ENCODE results near the gene GALNT2.

GALNT2 gene

DNA sequence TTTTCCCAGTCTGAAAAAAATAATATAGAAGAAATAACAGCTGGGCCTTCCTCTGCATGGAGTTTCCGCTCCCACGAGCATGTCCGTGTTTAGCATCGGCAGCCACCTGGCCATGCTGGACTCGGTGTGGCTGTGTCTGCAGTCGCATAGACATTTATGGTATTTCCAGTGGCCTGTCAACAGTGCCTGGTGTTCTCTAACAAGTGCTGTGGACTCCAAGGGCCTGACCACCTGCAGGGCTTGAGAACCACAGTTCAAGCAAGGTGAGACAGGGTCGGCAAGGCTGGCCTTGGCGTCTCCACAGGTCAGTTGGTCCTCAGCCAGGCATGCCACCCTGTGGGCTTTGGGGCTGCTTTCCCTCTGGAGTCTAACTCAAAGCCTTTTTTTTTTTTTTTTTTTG lies 234.3 kb downstream of the GALNT2 start:
- no peaks in the 10 kb centered on the region for H3K9me3 ChIP-seq (ENCODE audit: insufficient read depth, low read depth, low read length)
- H3K9ac ChIP-seq (ENCODE audit: low read depth, low read length) = no peak overlapping the region
- H3K36me3 ChIP-seq (ENCODE audit: insufficient read depth, low read depth, low read length) = no peaks in the 10 kb centered on the region
- H3K4me3 ChIP-seq (ENCODE audit: low read length) = no peak overlapping the region
- H3K27me3 ChIP-seq (ENCODE audit: insufficient read depth, low read length) = no peaks in the 10 kb centered on the region
- H3K27ac ChIP-seq (ENCODE audit: low read length) = no peak overlapping the region
- H3K4me1 ChIP-seq (ENCODE audit: insufficient read depth, low read length) = no peaks in the 10 kb centered on the region

DNA sequence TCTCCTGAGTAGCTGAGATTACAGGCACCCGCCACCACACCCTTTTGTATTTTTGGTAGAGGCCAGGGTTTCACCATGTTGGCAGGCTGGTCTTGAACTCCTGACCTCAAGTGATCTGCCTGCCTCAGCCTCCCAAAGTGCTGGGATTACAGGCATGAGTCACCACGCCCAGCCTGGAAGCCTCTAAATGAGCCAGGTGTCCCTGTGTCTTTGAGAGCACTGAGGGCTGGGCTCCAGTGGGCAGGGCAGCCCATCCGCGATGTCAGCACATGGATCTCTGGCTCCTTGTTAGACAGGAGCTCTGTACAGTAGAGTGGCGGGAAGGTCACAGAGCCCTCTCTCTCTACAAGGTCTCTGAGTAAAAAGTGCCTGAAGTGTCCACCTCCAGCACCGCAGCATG lies 234.8 kb downstream of the GALNT2 start:
- Histone ChIP-seq H3K36me3 (ENCODE audit: insufficient read depth, low read depth, low read length) (no peaks in the 10 kb centered on the region), H3K4me3 (ENCODE audit: low read length) (no peak overlapping the region), H3K4me1 (ENCODE audit: insufficient read depth, low read length) (no peaks in the 10 kb centered on the region), H3K9me3 (ENCODE audit: insufficient read depth, low read depth, low read length) (no peaks in the 10 kb centered on the region), H3K9ac (ENCODE audit: low read depth, low read length) (no peak overlapping the region), H3K27me3 (ENCODE audit: insufficient read depth, low read length) (no peaks in the 10 kb centered on the region), H3K27ac (ENCODE audit: low read length) (no peak overlapping the region)

DNA sequence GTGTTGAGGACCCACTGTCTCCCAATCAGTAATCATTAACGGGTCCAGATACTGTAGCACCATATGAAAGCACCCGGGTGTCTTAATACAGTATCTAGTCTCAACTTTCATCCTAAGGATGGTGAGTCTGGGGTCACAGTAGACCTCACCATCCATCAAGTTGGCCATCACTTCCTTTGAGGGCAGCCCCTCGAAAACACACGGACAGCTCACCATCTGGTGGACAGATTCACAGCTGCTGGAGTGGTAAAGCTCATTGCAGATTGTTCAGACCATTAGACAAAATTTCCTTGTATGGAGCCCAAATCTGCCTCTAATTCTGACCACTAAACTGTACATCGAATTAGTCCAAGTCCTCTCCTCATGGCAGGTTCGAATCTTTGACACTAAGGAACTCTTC lies 236.0 kb downstream of the GALNT2 start:
- H3K4me1 ChIP-seq (ENCODE audit: insufficient read depth, low read length) = no peaks in the 10 kb centered on the region
- H3K27me3 ChIP-seq (ENCODE audit: insufficient read depth, low read length) = no peaks in the 10 kb centered on the region
- no peaks in the 10 kb centered on the region for H3K36me3 ChIP-seq (ENCODE audit: insufficient read depth, low read depth, low read length)
- no peaks in the 10 kb centered on the region for H3K9me3 ChIP-seq (ENCODE audit: insufficient read depth, low read depth, low read length)
- no peak overlapping the region for H3K9ac ChIP-seq (ENCODE audit: low read depth, low read length)
- no peak overlapping the region for H3K27ac ChIP-seq (ENCODE audit: low read length)
- no peak overlapping the region for H3K4me3 ChIP-seq (ENCODE audit: low read length)

DNA sequence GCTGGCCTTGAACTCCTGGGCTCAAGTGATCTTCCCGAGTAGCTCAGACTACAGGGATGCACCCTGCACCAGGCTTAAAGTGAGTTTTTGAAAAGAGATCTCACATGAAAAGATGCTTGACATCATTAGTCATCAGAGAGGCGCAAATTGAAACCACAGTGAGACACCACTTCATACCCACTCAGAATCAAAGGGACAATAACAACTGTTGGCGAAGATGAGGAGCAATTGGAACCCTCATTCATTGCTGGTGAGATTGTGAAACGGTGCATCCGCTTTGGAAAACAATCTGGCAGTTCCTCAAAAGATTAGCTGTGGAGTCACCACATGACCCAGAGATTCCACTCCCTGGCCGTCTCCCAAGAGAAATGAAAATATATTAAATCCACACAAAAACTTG lies 236.8 kb downstream of the GALNT2 start:
- H3K4me1 ChIP-seq (ENCODE audit: insufficient read depth, low read length) = no peaks in the 10 kb centered on the region
- H3K27ac ChIP-seq (ENCODE audit: low read length) = no peak overlapping the region
- no peaks in the 10 kb centered on the region for H3K9me3 ChIP-seq (ENCODE audit: insufficient read depth, low read depth, low read length)
- no peaks in the 10 kb centered on the region for H3K36me3 ChIP-seq (ENCODE audit: insufficient read depth, low read depth, low read length)
- no peaks in the 10 kb centered on the region for H3K27me3 ChIP-seq (ENCODE audit: insufficient read depth, low read length)
- no peak overlapping the region for H3K4me3 ChIP-seq (ENCODE audit: low read length)
- no peak overlapping the region for H3K9ac ChIP-seq (ENCODE audit: low read depth, low read length)

DNA sequence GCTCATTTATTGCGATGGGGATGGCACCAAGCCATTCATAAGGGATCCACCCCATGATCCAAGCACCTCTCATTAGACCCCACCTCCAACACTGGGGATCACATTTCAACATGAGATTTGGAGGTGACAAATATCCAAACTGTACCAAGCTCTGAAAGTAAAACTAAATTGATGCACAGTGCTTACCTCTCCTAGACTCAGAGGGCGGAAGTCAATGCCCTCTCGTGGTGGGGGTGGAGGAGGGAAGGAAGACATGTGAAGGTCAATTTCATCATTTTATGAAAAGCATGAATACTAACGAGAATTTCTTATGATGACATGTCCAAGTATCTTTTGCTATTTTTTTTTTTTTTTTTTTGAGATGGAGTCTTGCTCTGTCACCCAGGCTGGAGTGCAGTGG lies 239.1 kb downstream of the GALNT2 start:
- H3K36me3 ChIP-seq (ENCODE audit: insufficient read depth, low read depth, low read length) = no peaks in the 10 kb centered on the region
- no peaks in the 10 kb centered on the region for H3K27me3 ChIP-seq (ENCODE audit: insufficient read depth, low read length)
- no peak overlapping the region for H3K4me3 ChIP-seq (ENCODE audit: low read length)
- H3K9ac ChIP-seq (ENCODE audit: low read depth, low read length) = no peak overlapping the region
- H3K4me1 ChIP-seq (ENCODE audit: insufficient read depth, low read length) = no peaks in the 10 kb centered on the region
- H3K9me3 ChIP-seq (ENCODE audit: insufficient read depth, low read depth, low read length) = no peaks in the 10 kb centered on the region
- H3K27ac ChIP-seq (ENCODE audit: low read length) = no peak overlapping the region

DNA sequence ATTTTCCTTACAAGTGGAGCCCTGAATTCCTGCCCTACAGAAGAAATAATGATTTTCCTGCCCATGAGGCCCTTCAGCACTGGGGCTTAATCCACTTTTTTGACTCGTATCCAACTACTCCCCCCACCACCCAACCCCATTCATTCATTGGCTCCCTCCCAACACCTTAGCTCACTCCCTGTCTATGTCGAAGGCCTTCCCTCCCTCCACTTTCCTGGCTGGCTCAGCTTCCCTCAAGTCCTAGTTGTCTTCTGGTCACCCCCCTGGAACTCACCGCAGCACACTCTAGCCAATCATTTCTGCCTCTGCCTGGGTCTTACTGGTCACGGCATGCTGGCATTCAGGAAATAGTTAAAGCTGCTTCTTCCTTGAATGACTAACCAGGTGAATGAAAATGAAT lies 240.2 kb downstream of the GALNT2 start:
- Histone ChIP-seq H3K27me3 (ENCODE audit: insufficient read depth, low read length) (no peaks in the 10 kb centered on the region), H3K36me3 (ENCODE audit: insufficient read depth, low read depth, low read length) (no peaks in the 10 kb centered on the region), H3K27ac (ENCODE audit: low read length) (no peak overlapping the region), H3K9me3 (ENCODE audit: insufficient read depth, low read depth, low read length) (no peaks in the 10 kb centered on the region), H3K4me3 (ENCODE audit: low read length) (no peak overlapping the region), H3K9ac (ENCODE audit: low read depth, low read length) (no peak overlapping the region), H3K4me1 (ENCODE audit: insufficient read depth, low read length) (no peaks in the 10 kb centered on the region)

DNA sequence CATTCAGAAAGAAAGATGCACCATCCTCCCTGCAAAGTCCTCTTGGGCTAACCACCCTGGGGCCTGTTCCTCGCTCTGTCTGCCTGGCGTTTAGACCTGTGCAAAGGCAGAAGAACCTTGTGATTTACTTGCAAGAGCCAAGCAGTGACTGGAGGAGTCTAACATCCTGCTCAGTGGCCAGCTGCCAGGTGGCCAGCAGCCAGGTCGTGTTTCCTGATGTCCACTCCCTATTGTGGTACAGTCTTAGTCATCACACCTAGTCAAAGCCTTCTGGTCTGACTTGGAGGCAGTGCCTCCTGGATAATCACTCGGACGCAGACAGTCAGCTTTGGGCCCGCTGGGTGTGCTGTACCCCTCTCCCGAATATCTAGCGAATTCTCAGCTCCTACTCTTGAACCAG lies 241.0 kb downstream of the GALNT2 start:
- H3K27me3 ChIP-seq (ENCODE audit: insufficient read depth, low read length) = no peaks in the 10 kb centered on the region
- no peaks in the 10 kb centered on the region for H3K4me1 ChIP-seq (ENCODE audit: insufficient read depth, low read length)
- H3K4me3 ChIP-seq (ENCODE audit: low read length) = no peak overlapping the region
- H3K9ac ChIP-seq (ENCODE audit: low read depth, low read length) = no peak overlapping the region
- no peaks in the 10 kb centered on the region for H3K9me3 ChIP-seq (ENCODE audit: insufficient read depth, low read depth, low read length)
- no peaks in the 10 kb centered on the region for H3K36me3 ChIP-seq (ENCODE audit: insufficient read depth, low read depth, low read length)
- H3K27ac ChIP-seq (ENCODE audit: low read length) = no peak overlapping the region

DNA sequence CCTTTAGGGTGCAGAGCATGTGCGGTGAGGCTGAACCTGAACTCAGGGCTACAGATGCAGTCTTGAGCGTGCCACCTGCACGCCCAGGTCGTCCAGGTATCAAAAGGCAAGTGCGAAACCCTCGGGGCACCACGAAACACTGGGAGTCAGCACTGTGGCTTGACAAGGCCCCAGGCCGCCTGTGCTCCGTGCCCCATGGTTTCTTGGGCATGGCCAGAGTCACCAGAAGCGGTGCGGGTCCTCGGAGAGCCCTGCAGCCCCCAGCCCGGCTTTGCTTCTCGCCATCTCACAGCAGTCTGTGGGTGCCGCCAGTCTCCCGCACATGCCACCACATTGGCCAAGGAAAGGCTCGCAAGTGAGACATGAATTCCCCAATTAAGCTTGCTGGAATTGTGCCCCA lies 241.8 kb downstream of the GALNT2 start:
- Histone ChIP-seq H3K9me3 (ENCODE audit: insufficient read depth, low read depth, low read length) (no peaks in the 10 kb centered on the region), H3K27me3 (ENCODE audit: insufficient read depth, low read length) (no peaks in the 10 kb centered on the region), H3K4me3 (ENCODE audit: low read length) (no peak overlapping the region), H3K36me3 (ENCODE audit: insufficient read depth, low read depth, low read length) (no peaks in the 10 kb centered on the region), H3K27ac (ENCODE audit: low read length) (no peak overlapping the region), H3K4me1 (ENCODE audit: insufficient read depth, low read length) (no peaks in the 10 kb centered on the region), H3K9ac (ENCODE audit: low read depth, low read length) (no peak overlapping the region)

DNA sequence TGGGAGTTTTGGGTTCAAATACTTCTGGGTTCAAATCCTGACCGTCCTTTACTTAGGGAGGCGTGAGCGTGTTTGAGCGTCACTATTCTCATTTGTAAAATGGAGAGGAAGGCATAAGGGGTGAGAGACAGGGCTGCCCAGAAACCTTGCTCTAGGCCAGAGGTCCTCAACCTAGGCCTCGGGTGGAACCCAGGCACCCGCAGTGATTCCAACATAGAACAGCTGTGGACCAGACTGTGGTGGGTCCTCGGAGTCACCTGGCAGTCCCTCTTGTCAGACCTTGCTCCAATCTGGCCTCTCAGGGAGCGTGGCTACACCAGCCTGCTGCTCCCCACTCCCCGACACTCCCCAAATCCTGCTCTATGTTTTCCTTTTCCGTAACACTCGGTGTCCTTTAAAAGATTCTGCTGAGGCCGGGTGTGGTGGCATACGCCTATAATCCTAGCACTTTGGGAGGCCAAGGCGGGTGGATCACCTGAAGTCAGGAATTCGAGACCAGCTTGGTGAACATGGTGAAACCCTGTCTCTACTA lies 242.7 kb downstream of the GALNT2 start:
- Histone ChIP-seq H3K4me1 (ENCODE audit: insufficient read depth, low read length) (no peaks in the 10 kb centered on the region), H3K36me3 (ENCODE audit: insufficient read depth, low read depth, low read length) (no peaks in the 10 kb centered on the region), H3K4me3 (ENCODE audit: low read length) (no peak overlapping the region), H3K9me3 (ENCODE audit: insufficient read depth, low read depth, low read length) (no peaks in the 10 kb centered on the region), H3K9ac (ENCODE audit: low read depth, low read length) (no peak overlapping the region), H3K27ac (ENCODE audit: low read length) (no peak overlapping the region), H3K27me3 (ENCODE audit: insufficient read depth, low read length) (no peaks in the 10 kb centered on the region)

DNA sequence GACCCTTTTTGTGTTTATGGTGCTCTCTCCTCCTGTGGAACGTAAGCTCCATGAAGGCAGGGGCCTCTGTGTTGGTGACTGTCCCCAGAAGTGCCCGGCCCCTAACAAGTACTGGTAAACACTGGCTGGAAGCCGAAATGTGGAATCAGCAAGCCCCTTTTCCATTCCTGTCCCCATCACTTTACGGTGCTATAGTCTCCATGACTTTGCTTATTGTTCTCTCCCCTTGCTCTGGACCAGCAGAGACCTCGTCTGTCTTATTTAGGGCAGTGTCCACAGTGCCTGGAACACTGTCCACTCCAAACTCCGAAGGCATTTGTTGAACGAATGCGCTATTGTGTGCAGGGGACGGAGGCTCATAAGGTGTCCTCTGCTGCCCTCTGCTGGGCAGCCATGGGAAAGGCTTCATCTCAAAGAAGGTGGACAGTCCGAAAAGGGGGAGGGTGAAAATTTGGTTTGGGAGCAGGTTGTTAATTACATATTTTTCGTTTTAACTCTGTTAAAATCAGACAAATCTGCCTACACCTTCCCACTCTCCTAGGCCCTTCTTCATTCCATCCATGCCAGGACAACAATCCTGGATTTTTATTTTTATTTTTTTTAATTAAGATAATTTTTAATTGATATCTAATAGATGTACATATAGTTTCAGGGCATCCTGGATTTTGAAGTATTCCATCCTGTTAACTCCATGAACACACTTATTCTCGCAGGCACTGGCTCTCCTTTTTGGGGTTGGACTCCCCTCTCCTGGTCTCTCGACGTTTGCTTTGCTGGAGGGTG lies 243.5 kb downstream of the GALNT2 start:
- H3K27me3 ChIP-seq (ENCODE audit: insufficient read depth, low read length) = no peaks in the 10 kb centered on the region
- H3K27ac ChIP-seq (ENCODE audit: low read length) = no peak overlapping the region
- no peak overlapping the region for H3K9ac ChIP-seq (ENCODE audit: low read depth, low read length)
- H3K4me3 ChIP-seq (ENCODE audit: low read length) = no peak overlapping the region
- no peaks in the 10 kb centered on the region for H3K9me3 ChIP-seq (ENCODE audit: insufficient read depth, low read depth, low read length)
- H3K36me3 ChIP-seq (ENCODE audit: insufficient read depth, low read depth, low read length) = no peaks in the 10 kb centered on the region
- H3K4me1 ChIP-seq (ENCODE audit: insufficient read depth, low read length) = no peaks in the 10 kb centered on the region

DNA sequence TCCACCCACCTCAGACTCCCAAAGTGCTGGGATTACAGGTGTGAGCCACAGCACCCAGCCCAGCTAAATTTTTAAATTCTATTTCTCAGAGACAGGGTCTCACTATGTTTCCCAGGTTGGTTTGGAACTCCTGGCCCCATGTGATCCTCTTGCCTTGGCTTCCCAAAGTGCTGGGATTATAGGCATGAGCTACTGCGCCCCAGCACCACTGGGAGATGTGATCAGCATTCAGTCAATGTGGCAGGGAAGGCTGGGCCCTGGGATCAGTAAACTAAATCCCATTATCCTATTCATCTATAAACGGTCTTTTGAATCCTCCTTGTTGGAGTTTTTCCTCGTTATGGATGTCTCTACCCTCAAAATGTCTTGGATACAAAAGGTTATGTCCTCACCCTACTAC lies 245.6 kb downstream of the GALNT2 start:
- H3K9ac ChIP-seq (ENCODE audit: low read depth, low read length) = no peak overlapping the region
- no peak overlapping the region for H3K4me3 ChIP-seq (ENCODE audit: low read length)
- H3K27ac ChIP-seq (ENCODE audit: low read length) = no peak overlapping the region
- no peaks in the 10 kb centered on the region for H3K27me3 ChIP-seq (ENCODE audit: insufficient read depth, low read length)
- H3K9me3 ChIP-seq (ENCODE audit: insufficient read depth, low read depth, low read length) = no peaks in the 10 kb centered on the region
- H3K4me1 ChIP-seq (ENCODE audit: insufficient read depth, low read length) = no peaks in the 10 kb centered on the region
- H3K36me3 ChIP-seq (ENCODE audit: insufficient read depth, low read depth, low read length) = no peaks in the 10 kb centered on the region

DNA sequence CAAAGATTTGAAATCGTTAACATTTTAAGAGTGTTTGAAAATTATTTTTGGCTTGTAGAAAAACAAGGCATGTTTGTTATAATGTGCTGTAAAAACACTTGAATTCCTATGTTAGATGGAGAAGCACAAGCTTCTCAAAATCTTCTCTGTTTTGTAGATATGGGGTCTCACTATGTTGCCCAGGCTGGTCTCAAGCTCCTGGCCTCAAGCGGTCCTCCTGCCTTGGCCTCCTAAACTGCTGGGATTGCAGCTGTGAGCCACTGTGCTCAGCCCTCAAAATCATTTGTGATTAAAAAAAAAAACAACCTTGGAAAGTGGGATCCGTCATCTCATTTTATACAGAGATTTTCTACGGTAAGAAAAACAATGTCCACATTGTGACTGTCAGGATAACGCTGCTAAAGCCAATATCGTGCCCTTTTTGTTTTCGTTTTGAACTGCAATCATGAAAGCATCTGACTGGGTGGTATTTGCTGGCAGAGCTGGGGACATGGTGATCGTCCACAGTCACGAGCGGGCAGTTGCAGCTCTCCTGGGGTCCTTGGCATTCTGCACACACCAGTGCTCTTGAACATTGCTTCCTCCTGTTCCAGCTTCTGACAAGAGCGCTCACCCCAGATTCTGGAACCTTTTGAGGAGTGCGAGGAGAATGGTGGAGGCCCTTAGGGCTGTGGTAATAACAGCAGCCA lies 246.6 kb downstream of the GALNT2 start:
- Histone ChIP-seq H3K4me1 (ENCODE audit: insufficient read depth, low read length) (no peaks in the 10 kb centered on the region), H3K4me3 (ENCODE audit: low read length) (no peak overlapping the region), H3K27ac (ENCODE audit: low read length) (no peak overlapping the region), H3K27me3 (ENCODE audit: insufficient read depth, low read length) (no peaks in the 10 kb centered on the region), H3K9me3 (ENCODE audit: insufficient read depth, low read depth, low read length) (no peaks in the 10 kb centered on the region), H3K36me3 (ENCODE audit: insufficient read depth, low read depth, low read length) (no peaks in the 10 kb centered on the region), H3K9ac (ENCODE audit: low read depth, low read length) (no peak overlapping the region)

Data from iPS-20b (cell line).